K562 (cell line): ENCODE measurements around the gene CDS2. TPM values are rescaled to one million over a fixed set of nuclear protein-coding genes. Genes with fewer than 3 reads are reported as not detected.
A peak's percentile ranks its signal among the peaks of the same experiment; 100 is the strongest.

ENCODE experiments used
- ARNT ChIP-seq, 2 experiments: fragments of 450-650 bp; IDR thresholded peaks; 2 replicates each; pipeline ENCODE4 v1.6.1; 2016; ENCODE audit warnings: mild to moderate bottlenecking in 1 of 2
- EGR1 ChIP-seq: fragments of 450-650 bp; conservative IDR thresholded peaks from 2 replicates; pipeline ENCODE4 v1.6.1; 2017; ENCODE audit warnings: mild to moderate bottlenecking
- FOXK1 ChIP-seq: sonication (generic); formaldehyde crosslinking; IDR thresholded peaks from 2 replicates; pipeline ENCODE4 v1.8.0; 2022; ENCODE audit warnings: missing genetic modification reagents, mild to moderate bottlenecking, borderline replicate concordance
- KAT2B ChIP-seq: IDR thresholded peaks from one replicate; pipeline ENCODE4 v1.6.1; 2012; ENCODE audit warnings: low read depth, mild to moderate bottlenecking, control low read depth, inconsistent platforms, low read length, moderate library complexity
- KLF1 ChIP-seq: fragments of 450-650 bp; IDR thresholded peaks from 2 replicates; pipeline ENCODE4 v1.6.1; 2016; ENCODE audit warnings: missing genetic modification characterization, missing compliant biosample characterization
- KLF16 ChIP-seq: IDR thresholded peaks from 2 replicates; pipeline ENCODE4 v1.6.1; 2016; ENCODE audit warnings: antibody characterized with exemption
- MTA2 ChIP-seq: fragments of 450-650 bp; IDR thresholded peaks from 2 replicates; pipeline ENCODE4 v1.6.1; 2016; ENCODE audit warnings: low read depth
- NFE2 ChIP-seq: IDR thresholded peaks from 2 replicates; pipeline ENCODE4 v1.6.1; 2014; ENCODE audit warnings: antibody characterized with exemption, low read depth
- NRF1 ChIP-seq, 2 experiments: fragments of 450-650 bp; IDR thresholded peaks in 1 of 2; conservative IDR thresholded peaks in 1 of 2; 2 replicates each; pipeline ENCODE4 v1.6.1; 2014; ENCODE audit warnings: mild to moderate bottlenecking in 2 of 2
- SMARCB1 ChIP-seq: IDR thresholded peaks from 2 replicates; pipeline ENCODE4 v1.6.1; 2011; ENCODE audit warnings: improper control_type of control experiment, low read depth; ENCODE audit not compliant: insufficient read length
- SPI1 ChIP-seq: IDR thresholded peaks from 2 replicates; pipeline ENCODE4 v1.6.1; 2011; ENCODE audit warnings: low read depth, low read length, control low read depth, borderline replicate concordance
- SRSF3 ChIP-seq: fragments of 200-400 bp; formaldehyde crosslinking; IDR thresholded peaks from 2 replicates; pipeline ENCODE4 v1.6.1; 2016; ENCODE audit warnings: mild to moderate bottlenecking, low read length, moderate library complexity; ENCODE audit not compliant: insufficient read depth
- WHSC1 ChIP-seq: IDR thresholded peaks from one replicate; pipeline ENCODE4 v1.6.1; 2012; ENCODE audit warnings: low read length, control low read depth, inconsistent platforms
- ZC3H8 ChIP-seq: fragments of 450-650 bp; IDR thresholded peaks from 2 replicates; pipeline ENCODE4 v1.6.1; 2017
- polyA plus RNA-seq, 8 experiments: library from polyadenylated mRNA; depleted of rRNA in 4 of 8; stranded (reverse) in 5 of 8; unstranded in 3 of 8; fragments of >200 nt; fragmentation: Nextera tagmentation in 2 of 8; fragmentation: Illumina TruSeq in 1 of 8; extraction: Ambion mirVana in 2 of 8; extraction: Trizol in 1 of 8; gene quantifications; 2 replicates each; pipeline versions ENCODE4 v1.2.1 to v1.2.3, GENCODE V29; 2011 to 2014; ENCODE audit warnings: inconsistent platforms in 1 of 8, missing spikeins in 1 of 8
- total RNA-seq, 7 experiments: library from RNA; depleted of rRNA in 6 of 7; stranded (reverse); fragments of >200 nt in 6 of 7; fragmentation: Illumina TruSeq in 2 of 7; extraction: Trizol in 2 of 7; gene quantifications; 2 replicates each; pipeline versions ENCODE4 v1.2.1 to v1.2.3, GENCODE V29; 2011 to 2021; ENCODE audit warnings: low replicate concordance in 1 of 7
- TF ChIP-seq, protein P1 (sequence below): fragments of 150-350 bp; IDR thresholded peaks from 2 replicates; pipeline ENCODE4 v1.6.1; 2014; ENCODE audit warnings: low read depth, mild to moderate bottlenecking, low read length, borderline replicate concordance
- TF ChIP-seq, protein P2 (sequence below): IDR thresholded peaks from 3 replicates; pipeline ENCODE4 v1.6.1; 2011; ENCODE audit warnings: borderline replicate concordance, mild to moderate bottlenecking, moderate library complexity; ENCODE audit not compliant: insufficient read length; ENCODE audit errors: extremely low read depth
- TF ChIP-seq, protein P3 (sequence below), 3 experiments: fragments of 200-800 bp in 1 of 3; sonication (Bioruptor generic) in 1 of 3; sonication (generic) in 1 of 3; formaldehyde crosslinking in 1 of 3; IDR thresholded peaks; 2 replicates each; pipeline versions ENCODE4 v1.6.1 to v1.8.0; 2016 to 2022; ENCODE audit warnings: mild to moderate bottlenecking in 2 of 3, missing compliant biosample characterization in 2 of 3, missing genetic modification characterization in 2 of 3, missing genetic modification reagents in 1 of 3
- TF ChIP-seq, protein P4 (sequence below): sonication (generic); formaldehyde crosslinking; IDR thresholded peaks from 2 replicates; pipeline ENCODE4 v1.8.1; 2023; ENCODE audit warnings: mild to moderate bottlenecking, missing genetic modification reagents

Gene CDS2
- total and polyA plus RNA-seq, 9 of the 15 experiments (the other 6 are each of a cell fraction or from before 2014, with no cell fraction given): 6.4 to 46.4 (median 12.2) TPM

DNA sequence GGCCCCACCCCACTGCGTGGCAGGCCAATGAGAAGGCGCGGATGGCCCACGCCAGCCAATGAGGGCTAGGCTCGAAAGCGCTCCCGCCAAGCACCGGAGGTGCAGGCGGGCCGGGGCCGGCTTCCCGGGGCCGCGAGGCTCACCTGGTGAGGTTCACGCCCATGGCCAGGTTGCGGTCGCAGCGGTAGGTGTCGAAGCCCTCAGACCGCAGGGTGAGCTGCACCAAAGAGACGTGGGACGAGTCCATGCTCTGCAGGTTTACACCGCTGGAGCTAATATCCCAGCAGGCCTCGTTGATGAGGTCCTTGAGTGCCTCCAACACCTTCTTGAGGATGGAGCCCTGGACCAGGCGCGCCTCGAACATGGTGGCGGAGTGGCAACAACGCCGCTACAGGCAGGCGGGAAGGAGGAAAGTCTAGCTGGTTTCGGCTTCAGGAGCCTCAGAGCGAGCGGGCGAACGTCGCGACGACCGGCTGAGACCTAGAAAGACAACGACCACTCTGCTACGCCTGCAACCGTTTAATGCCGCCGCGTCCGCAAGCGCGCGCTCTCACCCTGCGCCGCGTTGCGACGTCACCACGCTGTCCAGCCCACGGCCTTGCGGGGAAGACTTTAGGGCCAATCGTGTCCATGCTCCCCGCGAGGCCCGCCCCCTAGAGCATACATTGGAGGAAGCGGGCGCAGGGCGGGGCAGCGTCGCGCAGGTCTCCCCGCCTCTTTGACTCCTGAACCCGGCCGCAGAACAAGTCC is 7.2 kb upstream of the CDS2 start, which contains the start of gene PCNA (continued):
- TF ChIP-seq, protein P1, sequence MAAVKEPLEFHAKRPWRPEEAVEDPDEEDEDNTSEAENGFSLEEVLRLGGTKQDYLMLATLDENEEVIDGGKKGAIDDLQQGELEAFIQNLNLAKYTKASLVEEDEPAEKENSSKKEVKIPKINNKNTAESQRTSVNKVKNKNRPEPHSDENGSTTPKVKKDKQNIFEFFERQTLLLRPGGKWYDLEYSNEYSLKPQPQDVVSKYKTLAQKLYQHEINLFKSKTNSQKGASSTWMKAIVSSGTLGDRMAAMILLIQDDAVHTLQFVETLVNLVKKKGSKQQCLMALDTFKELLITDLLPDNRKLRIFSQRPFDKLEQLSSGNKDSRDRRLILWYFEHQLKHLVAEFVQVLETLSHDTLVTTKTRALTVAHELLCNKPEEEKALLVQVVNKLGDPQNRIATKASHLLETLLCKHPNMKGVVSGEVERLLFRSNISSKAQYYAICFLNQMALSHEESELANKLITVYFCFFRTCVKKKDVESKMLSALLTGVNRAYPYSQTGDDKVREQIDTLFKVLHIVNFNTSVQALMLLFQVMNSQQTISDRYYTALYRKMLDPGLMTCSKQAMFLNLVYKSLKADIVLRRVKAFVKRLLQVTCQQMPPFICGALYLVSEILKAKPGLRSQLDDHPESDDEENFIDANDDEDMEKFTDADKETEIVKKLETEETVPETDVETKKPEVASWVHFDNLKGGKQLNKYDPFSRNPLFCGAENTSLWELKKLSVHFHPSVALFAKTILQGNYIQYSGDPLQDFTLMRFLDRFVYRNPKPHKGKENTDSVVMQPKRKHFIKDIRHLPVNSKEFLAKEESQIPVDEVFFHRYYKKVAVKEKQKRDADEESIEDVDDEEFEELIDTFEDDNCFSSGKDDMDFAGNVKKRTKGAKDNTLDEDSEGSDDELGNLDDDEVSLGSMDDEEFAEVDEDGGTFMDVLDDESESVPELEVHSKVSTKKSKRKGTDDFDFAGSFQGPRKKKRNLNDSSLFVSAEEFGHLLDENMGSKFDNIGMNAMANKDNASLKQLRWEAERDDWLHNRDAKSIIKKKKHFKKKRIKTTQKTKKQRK: no peak
- TF ChIP-seq, protein P2, sequence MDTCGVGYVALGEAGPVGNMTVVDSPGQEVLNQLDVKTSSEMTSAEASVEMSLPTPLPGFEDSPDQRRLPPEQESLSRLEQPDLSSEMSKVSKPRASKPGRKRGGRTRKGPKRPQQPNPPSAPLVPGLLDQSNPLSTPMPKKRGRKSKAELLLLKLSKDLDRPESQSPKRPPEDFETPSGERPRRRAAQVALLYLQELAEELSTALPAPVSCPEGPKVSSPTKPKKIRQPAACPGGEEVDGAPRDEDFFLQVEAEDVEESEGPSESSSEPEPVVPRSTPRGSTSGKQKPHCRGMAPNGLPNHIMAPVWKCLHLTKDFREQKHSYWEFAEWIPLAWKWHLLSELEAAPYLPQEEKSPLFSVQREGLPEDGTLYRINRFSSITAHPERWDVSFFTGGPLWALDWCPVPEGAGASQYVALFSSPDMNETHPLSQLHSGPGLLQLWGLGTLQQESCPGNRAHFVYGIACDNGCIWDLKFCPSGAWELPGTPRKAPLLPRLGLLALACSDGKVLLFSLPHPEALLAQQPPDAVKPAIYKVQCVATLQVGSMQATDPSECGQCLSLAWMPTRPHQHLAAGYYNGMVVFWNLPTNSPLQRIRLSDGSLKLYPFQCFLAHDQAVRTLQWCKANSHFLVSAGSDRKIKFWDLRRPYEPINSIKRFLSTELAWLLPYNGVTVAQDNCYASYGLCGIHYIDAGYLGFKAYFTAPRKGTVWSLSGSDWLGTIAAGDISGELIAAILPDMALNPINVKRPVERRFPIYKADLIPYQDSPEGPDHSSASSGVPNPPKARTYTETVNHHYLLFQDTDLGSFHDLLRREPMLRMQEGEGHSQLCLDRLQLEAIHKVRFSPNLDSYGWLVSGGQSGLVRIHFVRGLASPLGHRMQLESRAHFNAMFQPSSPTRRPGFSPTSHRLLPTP: no peak
- TF ChIP-seq ZC3H8: no peak
- peak; percentile 86 for TF ChIP-seq EGR1
- no peak for TF ChIP-seq SMARCB1
- TF ChIP-seq, protein P3, sequence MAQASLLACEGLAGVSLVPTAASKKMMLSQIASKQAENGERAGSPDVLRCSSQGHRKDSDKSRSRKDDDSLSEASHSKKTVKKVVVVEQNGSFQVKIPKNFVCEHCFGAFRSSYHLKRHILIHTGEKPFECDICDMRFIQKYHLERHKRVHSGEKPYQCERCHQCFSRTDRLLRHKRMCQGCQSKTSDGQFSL (CRISPR knock-in tag; IDR thresholded peaks at IDR 0.05): peak; percentile 71; the same call in 1 of the 2 replicates
- TF ChIP-seq, protein P3 (tag; IDR thresholded peaks at IDR 0.05): no peak
- TF ChIP-seq KLF1: 0 out of 2 replicates have a peak, but pooled peaks have one; percentile 41
- TF ChIP-seq NRF1 (conservative IDR thresholded peaks at IDR 0.05 in 1 of 2, IDR thresholded peaks at IDR 0.05 in 1 of 2): peak; percentile 92 to 93
- TF ChIP-seq KLF16: no peak
- no peak for TF ChIP-seq SPI1
- TF ChIP-seq MTA2: no peak
- TF ChIP-seq WHSC1: no peak
- no peak for TF ChIP-seq ARNT (IDR thresholded peaks at IDR 0.05)
- peak; percentile 99 for TF ChIP-seq FOXK1 (CRISPR knock-in tag)
- TF ChIP-seq, protein P4, sequence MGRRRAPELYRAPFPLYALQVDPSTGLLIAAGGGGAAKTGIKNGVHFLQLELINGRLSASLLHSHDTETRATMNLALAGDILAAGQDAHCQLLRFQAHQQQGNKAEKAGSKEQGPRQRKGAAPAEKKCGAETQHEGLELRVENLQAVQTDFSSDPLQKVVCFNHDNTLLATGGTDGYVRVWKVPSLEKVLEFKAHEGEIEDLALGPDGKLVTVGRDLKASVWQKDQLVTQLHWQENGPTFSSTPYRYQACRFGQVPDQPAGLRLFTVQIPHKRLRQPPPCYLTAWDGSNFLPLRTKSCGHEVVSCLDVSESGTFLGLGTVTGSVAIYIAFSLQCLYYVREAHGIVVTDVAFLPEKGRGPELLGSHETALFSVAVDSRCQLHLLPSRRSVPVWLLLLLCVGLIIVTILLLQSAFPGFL (CRISPR knock-in tag): no peak
- no peak for TF ChIP-seq KAT2B
- no peak for TF ChIP-seq SRSF3
- TF ChIP-seq NFE2: no peak
